HG02852 (cell line): ENCODE data around the gene COMMD6.

ENCODE experiments used
- ATAC-seq: cut with Tn5 transposase; IDR thresholded peaks from one replicate; pipeline ENCODE4 v1.9.1; 2021; ENCODE audit warnings: mild to moderate bottlenecking, moderate library complexity; ENCODE audit not compliant: unreplicated experiment

The COMMD6 gene

GRCh38 chr13:75485286-75486062 lies 52.2 kb downstream of the COMMD6 start:
- ATAC-seq, result no peak

GRCh38 chr13:75482820-75483079 lies 54.9 kb downstream of the COMMD6 start:
- ATAC-seq, result no peak

GRCh38 chr13:75482070-75482819 lies 55.4 kb downstream of the COMMD6 start, which contains the start of gene TBC1D4:
TBC1D4 (minus strand) TSS chr13:75482169; CDS start chr13:75481767, 402 bp downstream.
- peak; percentile 79 for ATAC-seq

- peak; percentile 27 for ATAC-seq
These were observed 56.2 kb downstream of the COMMD6 start for GRCh38 chr13:75481176-75482069.

- peak; percentile 0 for ATAC-seq
These were observed 56.9 kb downstream of the COMMD6 start for GRCh38 chr13:75480671-75481175.

GRCh38 chr13:75479102-75479740 lies 58.4 kb downstream of the COMMD6 start:
- no peak for ATAC-seq

- no peak for ATAC-seq
These were observed 59.0 kb downstream of the COMMD6 start for GRCh38 chr13:75478659-75479058.
